ENCODE measurements around the gene PXMP4. TPM values are rescaled to one million over a fixed set of nuclear protein-coding genes. Genes with fewer than 3 reads are reported as not detected.

PXMP4 gene
- total RNA-seq, 2 experiments from 2014 or later: 3.6 to 4.1 TPM

- H3K4me1 Mint-ChIP-seq (ENCODE audit: low read depth): no peaks in the 10 kb centered on the region
- no peak overlapping the region for H3K27ac Mint-ChIP-seq
- no peak for ATAC-seq (ENCODE audit: poor library complexity)
- H3K27me3 ChIP-seq (ENCODE audit: control insufficient read depth in 1 of 2, insufficient read depth in 2 of 2, low read length in 2 of 2): no peaks in the 10 kb centered on the region
- H3K36me3 Mint-ChIP-seq (ENCODE audit: low read depth): peaks cover 31% of the 10 kb centered on the region
- H3K4me3 ChIP-seq (ENCODE audit: low read length): no peak overlapping the region
- no peaks in the 10 kb centered on the region for H3K9me3 Mint-ChIP-seq
- CTCF ChIA-PET: no interaction called here
- H3K9me3 ChIP-seq (ENCODE audit: control insufficient read depth in 1 of 2, insufficient read depth in 1 of 2, low read length in 2 of 2): no peaks in the 10 kb centered on the region
- H3K27me3 Mint-ChIP-seq: no peaks in the 10 kb centered on the region
- TF ChIP-seq CTCF (IDR thresholded peaks at IDR 0.05): no peak
- DNase-seq: no peak
- intact Hi-C loops (cut with DNase I, micrococcal nuclease): no loop called here
- H3K4me1 ChIP-seq (ENCODE audit: insufficient read depth, low read length): no peaks in the 10 kb centered on the region
- POLR2A ChIA-PET: no interaction called here
- H3K4me3 Mint-ChIP-seq: no peak overlapping the region
- no peak overlapping the region for H3K27ac ChIP-seq (ENCODE audit: low read depth in 1 of 2, low read length in 2 of 2)
- peaks cover 4% of the 10 kb centered on the region for H3K36me3 ChIP-seq (ENCODE audit: insufficient read depth, low read length)
Observed at GRCh38 chr20:33766686-33767085, 46.6 kb upstream of the PXMP4 start.

- peaks cover 4% of the 10 kb centered on the region for H3K36me3 ChIP-seq (ENCODE audit: insufficient read depth, low read length)
- H3K36me3 Mint-ChIP-seq (ENCODE audit: low read depth): peaks cover 28% of the 10 kb centered on the region
- no peaks in the 10 kb centered on the region for H3K27me3 ChIP-seq (ENCODE audit: control insufficient read depth in 1 of 2, insufficient read depth in 2 of 2, low read length in 2 of 2)
- no peaks in the 10 kb centered on the region for H3K4me1 Mint-ChIP-seq (ENCODE audit: low read depth)
- POLR2A ChIA-PET: no interaction called here
- no peak overlapping the region for H3K4me3 Mint-ChIP-seq
- intact Hi-C loops (cut with DNase I, micrococcal nuclease): no loop called here
- no peaks in the 10 kb centered on the region for H3K4me1 ChIP-seq (ENCODE audit: insufficient read depth, low read length)
- CTCF ChIA-PET: no interaction called here
- H3K9me3 ChIP-seq (ENCODE audit: control insufficient read depth in 1 of 2, insufficient read depth in 1 of 2, low read length in 2 of 2): no peaks in the 10 kb centered on the region
- H3K27me3 Mint-ChIP-seq: no peaks in the 10 kb centered on the region
- DNase-seq (no peak), ATAC-seq (ENCODE audit: poor library complexity) (no peak)
- H3K4me3 ChIP-seq (ENCODE audit: low read length): no peak overlapping the region
- no peaks in the 10 kb centered on the region for H3K9me3 Mint-ChIP-seq
- TF ChIP-seq CTCF (IDR thresholded peaks at IDR 0.05): no peak
- H3K27ac ChIP-seq (ENCODE audit: low read depth in 1 of 2, low read length in 2 of 2): no peak overlapping the region
- H3K27ac Mint-ChIP-seq: no peak overlapping the region
Observed at GRCh38 chr20:33765592-33765991, 45.5 kb upstream of the PXMP4 start.

GRCh38 chr20:33765099-33765498 is 45.0 kb upstream of the PXMP4 start:
- no peaks in the 10 kb centered on the region for H3K9me3 ChIP-seq (ENCODE audit: control insufficient read depth in 1 of 2, insufficient read depth in 1 of 2, low read length in 2 of 2)
- H3K4me1 ChIP-seq (ENCODE audit: insufficient read depth, low read length): no peaks in the 10 kb centered on the region
- no peak overlapping the region for H3K27ac ChIP-seq (ENCODE audit: low read depth in 1 of 2, low read length in 2 of 2)
- intact Hi-C loops (cut with DNase I, micrococcal nuclease): no loop called here
- ATAC-seq (ENCODE audit: poor library complexity) (no peak), DNase-seq (no peak)
- Mint-ChIP-seq H3K4me3 (no peak overlapping the region), H3K9me3 (no peaks in the 10 kb centered on the region), H3K27me3 (no peaks in the 10 kb centered on the region), H3K27ac (no peak overlapping the region), H3K4me1 (ENCODE audit: low read depth) (no peaks in the 10 kb centered on the region), H3K36me3 (ENCODE audit: low read depth) (peaks cover 28% of the 10 kb centered on the region)
- H3K36me3 ChIP-seq (ENCODE audit: insufficient read depth, low read length): peaks cover 4% of the 10 kb centered on the region
- H3K4me3 ChIP-seq (ENCODE audit: low read length): no peak overlapping the region
- CTCF ChIA-PET: no interaction called here
- TF ChIP-seq CTCF (IDR thresholded peaks at IDR 0.05): no peak
- H3K27me3 ChIP-seq (ENCODE audit: control insufficient read depth in 1 of 2, insufficient read depth in 2 of 2, low read length in 2 of 2): no peaks in the 10 kb centered on the region
- POLR2A ChIA-PET: no interaction called here
